CD4-positive, alpha-beta T cell (primary cell): ENCODE results near the gene IRX4. TPM values are rescaled to one million over a fixed set of nuclear protein-coding genes. Genes with fewer than 3 reads are reported as not detected.

ENCODE experiments used
- ATAC-seq: fragments of 200-7000 bp; cut with Tn5 transposase; one replicate; pipeline ENCODE4 v1.10.0; 2022; ENCODE audit warnings: mild to moderate bottlenecking; ENCODE audit not compliant: poor library complexity
- CTCF ChIA-PET: fragments of 350-600 bp; sonication (Branson Sonifier 250); formaldehyde crosslinking; loops from one replicate; lab custom pipeline; 2021; ENCODE audit warnings: antibody characterized with exemption, inconsistent platforms; lab: Charles Lee
- POLR2A ChIA-PET: fragments of 350-600 bp; sonication (Branson Sonifier 250); formaldehyde crosslinking; loops from one replicate; lab custom pipeline; 2021; ENCODE audit warnings: antibody characterized with exemption, inconsistent platforms; lab: Charles Lee
- DNase-seq, 14 experiments: peaks; one replicate each; pipeline ENCODE4 v3.0.0-alpha.2; 2013 to 2020; ENCODE audit warnings: mixed read lengths in 2 of 14
- H3K27ac ChIP-seq, 2 donors: one replicate each; pipeline versions ENCODE4 v1.5.1 to v1.7.0; 2013; ENCODE audit warnings: low read length in 2 of 2, low read depth in 1 of 2, mild to moderate bottlenecking in 1 of 2
- H3K27me3 ChIP-seq, 2 experiments: 1 replicate in 1 of 2; 2 replicates in 1 of 2; pipeline versions ENCODE4 v1.6.1 to v1.7.0; 2013; ENCODE audit warnings: low read length in 2 of 2, control low read depth in 1 of 2, mild to moderate bottlenecking in 1 of 2, moderate library complexity in 1 of 2; ENCODE audit not compliant: insufficient read depth in 2 of 2, control insufficient read depth in 1 of 2
- H3K36me3 ChIP-seq: one replicate; pipeline ENCODE4 v1.6.1; 2013; ENCODE audit warnings: low read length, control low read depth; ENCODE audit not compliant: insufficient read depth
- H3K4me1 ChIP-seq: one replicate; pipeline ENCODE4 v1.6.1; 2013; ENCODE audit warnings: low read length, control low read depth; ENCODE audit not compliant: insufficient read depth
- H3K4me3 ChIP-seq: one replicate; pipeline ENCODE4 v1.5.1; 2013; ENCODE audit warnings: mild to moderate bottlenecking, low read length, moderate library complexity
- H3K9me3 ChIP-seq, 2 experiments: 1 replicate in 1 of 2; 2 replicates in 1 of 2; pipeline versions ENCODE4 v1.6.1 to v1.7.0; 2013; ENCODE audit warnings: low read length in 2 of 2, mild to moderate bottlenecking in 2 of 2, control low read depth in 1 of 2, moderate library complexity in 1 of 2; ENCODE audit not compliant: control insufficient read depth in 1 of 2, insufficient read depth in 1 of 2
- H3K27ac Mint-ChIP-seq: one replicate; pipeline ENCODE4 v1.8.0; 2020; ENCODE audit warnings: mixed read lengths
- H3K27me3 Mint-ChIP-seq: one replicate; pipeline ENCODE4 v1.8.0; 2021; ENCODE audit warnings: mixed read lengths
- H3K36me3 Mint-ChIP-seq: one replicate; pipeline ENCODE4 v1.8.0; 2021; ENCODE audit warnings: low read depth, mixed read lengths
- H3K4me1 Mint-ChIP-seq: one replicate; pipeline ENCODE4 v1.8.0; 2021; ENCODE audit warnings: low read depth, mixed read lengths
- H3K4me3 Mint-ChIP-seq: one replicate; pipeline ENCODE4 v1.8.0; 2020; ENCODE audit warnings: mild to moderate bottlenecking, mixed read lengths
- H3K9me3 Mint-ChIP-seq: one replicate; pipeline ENCODE4 v1.8.0; 2020; ENCODE audit warnings: mixed read lengths
- intact Hi-C, 2 experiments: fragments of 100-400 bp; cut with DNase I in 1 of 2; cut with micrococcal nuclease in 1 of 2; formaldehyde crosslinking; loops; one replicate each; pipeline versions ENCODE4 v1.15.1 to v1.9.0; 2023 to 2025; cut with DNase I, micrococcal nuclease
- total RNA-seq, 174 experiments: library from RNA in 2 of 174; stranded (reverse) in 2 of 174; gene quantifications; one replicate each; pipeline ENCODE4 v1.2.3 and lab custom pipeline; 2021 to 2026
- TF ChIP-seq, protein P1 (sequence below): fragments of 200-600 bp; IDR thresholded peaks from one replicate; pipeline ENCODE4 v1.8.0; 2022; ENCODE audit warnings: antibody characterized with exemption, mild to moderate bottlenecking

Gene IRX4
- total RNA-seq, 2 experiments from 2014 or later, result not detected

DNA sequence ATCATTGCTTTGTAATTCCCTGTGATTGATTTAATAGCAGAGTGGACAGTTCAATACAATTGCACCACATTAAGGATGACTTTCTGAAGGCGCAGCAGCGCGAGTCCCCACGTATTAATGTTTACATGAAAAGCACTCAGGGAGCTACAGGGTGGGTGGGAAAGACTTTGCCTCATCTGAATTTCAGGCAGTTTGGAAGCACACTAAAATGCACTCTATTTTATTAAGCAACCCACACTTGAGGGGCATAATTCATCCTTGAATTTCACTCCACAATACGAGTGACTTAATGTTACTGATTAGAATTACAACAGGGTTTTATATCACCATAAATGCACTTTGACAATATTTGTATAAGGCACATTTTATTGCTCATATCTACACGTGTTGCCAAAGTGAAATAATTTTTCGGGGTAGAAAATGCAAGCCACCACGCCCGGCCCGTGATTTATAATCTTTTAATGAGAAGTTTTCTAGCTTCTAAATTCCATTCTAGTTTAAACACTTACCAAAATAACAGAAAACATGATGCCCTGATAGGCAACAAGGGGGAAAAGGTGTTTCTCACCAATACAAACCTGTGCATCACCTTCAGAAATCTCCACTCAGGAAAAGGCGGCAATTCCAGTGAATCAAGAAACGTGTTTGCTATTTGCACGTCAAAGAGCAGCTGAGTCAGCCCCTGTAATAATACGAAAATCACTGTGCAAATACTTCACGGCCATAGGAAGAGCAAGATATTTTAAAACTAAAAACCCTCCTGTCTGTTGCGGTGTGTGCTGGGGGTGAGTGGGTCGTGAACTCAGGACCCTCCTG is 40.5 kb downstream of the IRX4 start:
- CTCF ChIA-PET, result no interaction called here
- Mint-ChIP-seq H3K36me3 (no peaks in the 10 kb centered on the region), H3K27ac (no peak overlapping the region), H3K4me1 (no peaks in the 10 kb centered on the region), H3K4me3 (no peak overlapping the region), H3K27me3 (peaks cover 30% of the 10 kb centered on the region), H3K9me3 (no peaks in the 10 kb centered on the region)
- TF ChIP-seq, protein P1, sequence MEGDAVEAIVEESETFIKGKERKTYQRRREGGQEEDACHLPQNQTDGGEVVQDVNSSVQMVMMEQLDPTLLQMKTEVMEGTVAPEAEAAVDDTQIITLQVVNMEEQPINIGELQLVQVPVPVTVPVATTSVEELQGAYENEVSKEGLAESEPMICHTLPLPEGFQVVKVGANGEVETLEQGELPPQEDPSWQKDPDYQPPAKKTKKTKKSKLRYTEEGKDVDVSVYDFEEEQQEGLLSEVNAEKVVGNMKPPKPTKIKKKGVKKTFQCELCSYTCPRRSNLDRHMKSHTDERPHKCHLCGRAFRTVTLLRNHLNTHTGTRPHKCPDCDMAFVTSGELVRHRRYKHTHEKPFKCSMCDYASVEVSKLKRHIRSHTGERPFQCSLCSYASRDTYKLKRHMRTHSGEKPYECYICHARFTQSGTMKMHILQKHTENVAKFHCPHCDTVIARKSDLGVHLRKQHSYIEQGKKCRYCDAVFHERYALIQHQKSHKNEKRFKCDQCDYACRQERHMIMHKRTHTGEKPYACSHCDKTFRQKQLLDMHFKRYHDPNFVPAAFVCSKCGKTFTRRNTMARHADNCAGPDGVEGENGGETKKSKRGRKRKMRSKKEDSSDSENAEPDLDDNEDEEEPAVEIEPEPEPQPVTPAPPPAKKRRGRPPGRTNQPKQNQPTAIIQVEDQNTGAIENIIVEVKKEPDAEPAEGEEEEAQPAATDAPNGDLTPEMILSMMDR, result no peak
- Histone ChIP-seq H3K4me3 (no peak overlapping the region), H3K27ac (no peak overlapping the region), H3K27me3 (peaks cover 2 to 16% of the 10 kb centered on the region in 2 experiments), H3K4me1 (no peaks in the 10 kb centered on the region), H3K9me3 (peaks cover 0 to 22% of the 10 kb centered on the region in 2 experiments), H3K36me3 (no peaks in the 10 kb centered on the region)
- POLR2A ChIA-PET, result no interaction called here
- intact Hi-C loops, result no loop called here
- DNase-seq, result no peak
- ATAC-seq, result no peak

- H3K27me3 ChIP-seq, result peaks cover 2 to 16% of the 10 kb centered on the region in 2 experiments
- no peaks in the 10 kb centered on the region for H3K36me3 ChIP-seq
- Mint-ChIP-seq H3K36me3 (no peaks in the 10 kb centered on the region), H3K9me3 (no peaks in the 10 kb centered on the region), H3K27ac (no peak overlapping the region), H3K4me1 (no peaks in the 10 kb centered on the region), H3K4me3 (no peak overlapping the region), H3K27me3 (peaks cover 32% of the 10 kb centered on the region)
- H3K4me3 ChIP-seq, result no peak overlapping the region
- DNase-seq, result no peak
- no peak for ATAC-seq
- CTCF ChIA-PET, result no interaction called here
- intact Hi-C loops, result no loop called here
- POLR2A ChIA-PET, result no interaction called here
- TF ChIP-seq, protein P1, result no peak
- H3K27ac ChIP-seq, result no peak overlapping the region
- H3K9me3 ChIP-seq, result peaks cover 0 to 12% of the 10 kb centered on the region in 2 experiments
- no peaks in the 10 kb centered on the region for H3K4me1 ChIP-seq
Observed at GRCh38 chr5:1840741-1841521, 41.8 kb downstream of the IRX4 start.

DNA sequence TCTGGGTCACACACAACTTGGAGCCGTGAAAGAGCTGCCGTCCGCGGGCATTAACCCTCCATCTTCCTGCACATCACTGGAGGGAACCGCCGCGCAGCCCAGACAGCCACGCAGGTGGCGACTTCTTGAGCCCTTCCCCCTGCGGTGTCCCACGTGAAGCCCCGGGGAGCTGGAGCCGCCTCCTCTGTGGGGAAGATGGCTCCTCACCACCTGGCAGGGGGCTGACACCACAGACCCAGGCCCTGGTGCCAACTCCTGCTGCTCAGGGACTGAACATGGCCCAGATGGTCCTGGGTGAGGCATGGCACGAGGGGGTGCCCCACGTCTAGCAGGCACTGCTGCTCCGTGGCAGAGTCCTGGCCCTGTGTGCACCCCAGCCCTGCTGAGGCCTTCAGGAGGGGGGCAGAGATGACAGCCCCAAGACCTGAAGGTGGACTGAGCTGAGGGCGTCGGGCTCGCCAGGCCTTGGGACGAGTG is 42.6 kb downstream of the IRX4 start:
- ATAC-seq (no peak), DNase-seq (no peak)
- Mint-ChIP-seq H3K36me3 (no peaks in the 10 kb centered on the region), H3K4me1 (no peaks in the 10 kb centered on the region), H3K27ac (no peak overlapping the region), H3K4me3 (no peak overlapping the region), H3K27me3 (peaks cover 38% of the 10 kb centered on the region), H3K9me3 (no peaks in the 10 kb centered on the region)
- Histone ChIP-seq H3K4me1 (no peaks in the 10 kb centered on the region), H3K9me3 (peaks cover 0 to 11% of the 10 kb centered on the region in 2 experiments), H3K27me3 (peaks cover 2 to 16% of the 10 kb centered on the region in 2 experiments), H3K4me3 (no peak overlapping the region), H3K36me3 (no peaks in the 10 kb centered on the region), H3K27ac (no peak overlapping the region)
- CTCF ChIA-PET, result no interaction called here
- POLR2A ChIA-PET, result no interaction called here
- TF ChIP-seq, protein P1, result no peak
- intact Hi-C loops, result no loop called here
